ENCODE results near the gene LUC7L3. TPM values are rescaled to one million over a fixed set of nuclear protein-coding genes. Genes with fewer than 3 reads are reported as not detected.

The LUC7L3 gene
- total RNA-seq, 1 experiment from 2014 or later = 154 TPM

GRCh38 chr17:50703162-50703561 lies 16.2 kb upstream of the LUC7L3 start:
- Mint-ChIP-seq H3K4me3 (no peak overlapping the region), H3K27me3 (ENCODE audit: low read depth) (no peaks in the 10 kb centered on the region), H3K27ac (peak overlapping the region in 1 of 3 experiments; percentile 1; a peak in 1 of 7 replicates), H3K9me3 (no peaks in the 10 kb centered on the region), H3K36me3 (ENCODE audit: insufficient read depth in 1 of 3, low read depth in 3 of 3) (peaks cover 21 to 49% (median 40%) of the 10 kb centered on the region in 3 experiments), H3K4me1 (peaks cover 2 to 3% of the 10 kb centered on the region in 2 experiments; a peak in 3 of 4 replicates)
- H3K79me1 ChIP-seq (ENCODE audit: insufficient read depth, low read depth, low read length, poor library complexity, severe bottlenecking) = peaks cover 6% of the 10 kb centered on the region
- H4K20me1 ChIP-seq (ENCODE audit: control insufficient read depth, insufficient read depth, insufficient read length) = no peaks in the 10 kb centered on the region
- no peak overlapping the region for H2AK5ac ChIP-seq (ENCODE audit: insufficient read length, low read length)
- H2BK20ac ChIP-seq (ENCODE audit: low read depth, low read length, poor library complexity, severe bottlenecking) = no peak overlapping the region
- no peak overlapping the region for H3K4ac ChIP-seq (ENCODE audit: low read depth, low read length)
- H4K91ac ChIP-seq (ENCODE audit: insufficient read length, low read depth, low read length) = no peak overlapping the region
- H3K14ac ChIP-seq (ENCODE audit: insufficient read depth, low read length) = no peak overlapping the region
- H3K4me1 ChIP-seq (ENCODE audit: insufficient read depth, low read length) = no peaks in the 10 kb centered on the region
- H2BK15ac ChIP-seq (ENCODE audit: low read depth, low read length) = no peak overlapping the region
- peaks cover 4% of the 10 kb centered on the region for H3K23me2 ChIP-seq (ENCODE audit: insufficient read length, low read depth, low read length, poor library complexity, severe bottlenecking)
- no peak overlapping the region for H3K27ac ChIP-seq (ENCODE audit: insufficient read length, low read depth, low read length)
- no peak overlapping the region for H2BK120ac ChIP-seq (ENCODE audit: low read depth, low read length, poor library complexity, severe bottlenecking)
- H3K79me2 ChIP-seq (ENCODE audit: insufficient read depth, low read length) = no peaks in the 10 kb centered on the region
- H2BK12ac ChIP-seq (ENCODE audit: insufficient read length, low read depth, low read length) = no peak overlapping the region
- WGBS (ENCODE audit: extremely low coverage, insufficient read length, low lambda C conversion rate) = no CpG with 5 or more reads among the region's 3 CpGs
- H3K56ac ChIP-seq (ENCODE audit: insufficient read length, low read depth, low read length) = no peak overlapping the region
- no peak overlapping the region for H3T11ph ChIP-seq (ENCODE audit: low read length)
- H3K27me3 ChIP-seq (ENCODE audit: insufficient read depth, low read length) = no peaks in the 10 kb centered on the region
- H2BK5ac ChIP-seq (ENCODE audit: insufficient read length, low read length) = no peak overlapping the region
- no peak for TF ChIP-seq CTCF (conservative IDR thresholded peaks at IDR 0.05)
- no peak overlapping the region for H3K18ac ChIP-seq (ENCODE audit: insufficient read length, low read depth, low read length)
- no peak overlapping the region for H3K23ac ChIP-seq (ENCODE audit: insufficient read length, low read depth, low read length)
- H3K9me3 ChIP-seq (ENCODE audit: control insufficient read depth, low read depth, low read length) = no peaks in the 10 kb centered on the region
- H3K4me2 ChIP-seq (ENCODE audit: insufficient read depth, insufficient read length, low read length) = no peak overlapping the region
- no peak overlapping the region for H4K5ac ChIP-seq (ENCODE audit: insufficient read length, low read depth, low read length)
- no peak overlapping the region for H2AFZ ChIP-seq (ENCODE audit: low read length)
- DNase-seq = no peak
- H4K8ac ChIP-seq (replicated peaks; ENCODE audit: insufficient read length, low read depth, low read length) = no peak overlapping the region
- H3K9ac ChIP-seq (ENCODE audit: extremely low read depth, insufficient read length, low read length) = no peak overlapping the region
